SK-N-SH (cell line): ENCODE measurements around the gene HVCN1. TPM values are rescaled to one million over a fixed set of nuclear protein-coding genes. Genes with fewer than 3 reads are reported as not detected.

ENCODE experiments used
- CTCF ChIA-PET: fragments of 300-600, 350-600 bp; formaldehyde crosslinking; extraction: SDS; loops from one replicate; lab custom pipeline; 2021; lab: Yijun Ruan, JAX
- POLR2A ChIA-PET: fragments of 350-600 bp; sonication (Branson Sonifier 250); formaldehyde crosslinking; extraction: SDS; loops from one replicate; lab custom pipeline; 2020; ENCODE audit warnings: antibody characterized with exemption, inconsistent platforms; lab: Yijun Ruan, JAX
- DNase-seq: peaks from one replicate; pipeline ENCODE4 v3.0.0; 2012
- H2AFZ ChIP-seq: fragments of 200-600 bp; sonication (generic); 2 replicates; pipeline ENCODE4 v1.8.1; 2016; ENCODE audit warnings: antibody characterized with exemption, mild to moderate bottlenecking, low read depth
- H3F3A ChIP-seq: fragments of 200-600 bp; sonication (generic); replicated peaks from 2 replicates; pipeline ENCODE3; 2016; ENCODE audit warnings: antibody characterized with exemption, mild to moderate bottlenecking; ENCODE audit not compliant: insufficient read depth
- H3K27ac ChIP-seq, 2 experiments: fragments of 200-500 bp in 1 of 2; fragments of 200-600 bp in 1 of 2; sonication (Bioruptor generic) in 1 of 2; sonication (generic), shearing (Covaris generic) in 1 of 2; 2 replicates each; pipeline versions ENCODE4 v1.5.1 to v1.6.1; 2014 to 2016; ENCODE audit warnings: low read depth in 2 of 2, inconsistent platforms in 1 of 2, low read length in 1 of 2, mild to moderate bottlenecking in 1 of 2, mixed read lengths in 1 of 2
- H3K27me3 ChIP-seq: fragments of 200-600 bp; sonication (generic), shearing (Covaris generic); 2 replicates; pipeline ENCODE4 v1.6.1; 2016; ENCODE audit warnings: mixed run types; ENCODE audit not compliant: insufficient read depth
- H3K36me3 ChIP-seq, 2 experiments: fragments of 200-500 bp in 1 of 2; fragments of 200-600 bp in 1 of 2; sonication (Bioruptor generic) in 1 of 2; sonication (generic) in 1 of 2; replicated peaks in 1 of 2; 2 replicates each; pipeline versions ENCODE3 to v1.5.1; 2014 to 2016; ENCODE audit warnings: low read length in 1 of 2, mild to moderate bottlenecking in 1 of 2; ENCODE audit not compliant: insufficient read depth in 2 of 2, control insufficient read depth in 1 of 2
- H3K4me1 ChIP-seq, 2 experiments: fragments of 200-500 bp in 1 of 2; fragments of 200-600 bp in 1 of 2; sonication (Bioruptor generic) in 1 of 2; sonication (generic), shearing (Covaris generic) in 1 of 2; 2 replicates each; pipeline versions ENCODE4 v1.5.1 to v1.6.1; 2014 to 2016; ENCODE audit warnings: low read depth in 1 of 2, low read length in 1 of 2, mixed run types in 1 of 2; ENCODE audit not compliant: insufficient read depth in 2 of 2, control insufficient read depth in 1 of 2
- H3K4me2 ChIP-seq: fragments of 200-600 bp; sonication (generic), shearing (Covaris generic); 2 replicates; pipeline ENCODE4 v1.6.1; 2017; ENCODE audit warnings: mixed run types
- H3K4me3 ChIP-seq, 2 experiments: fragments of 200-500 bp in 1 of 2; fragments of 200-600 bp in 1 of 2; sonication (Bioruptor generic) in 1 of 2; sonication (generic), shearing (Covaris generic) in 1 of 2; 2 replicates each; pipeline versions ENCODE4 v1.5.1 to v1.8.1; 2014 to 2016; ENCODE audit warnings: low read depth in 2 of 2, inconsistent platforms in 1 of 2, low read length in 1 of 2, mild to moderate bottlenecking in 1 of 2, mixed read lengths in 1 of 2, moderate library complexity in 1 of 2
- H3K79me2 ChIP-seq: fragments of 200-600 bp; sonication (generic); 2 replicates; pipeline ENCODE4 v1.8.1; 2017; ENCODE audit warnings: mild to moderate bottlenecking; ENCODE audit not compliant: insufficient read depth
- H3K9ac ChIP-seq: fragments of 200-600 bp; sonication (generic); 2 replicates; pipeline ENCODE4 v1.6.1; 2017; ENCODE audit warnings: mixed run types
- H3K9me2 ChIP-seq: fragments of 200-600 bp; sonication (generic); 2 replicates; pipeline ENCODE4 v1.6.1; 2017; ENCODE audit warnings: mixed run types
- H3K9me3 ChIP-seq: fragments of 200-600 bp; sonication (generic); 2 replicates; pipeline ENCODE4 v1.6.1; 2017; ENCODE audit warnings: mixed run types, mild to moderate bottlenecking, moderate library complexity
- H4K20me1 ChIP-seq: fragments of 200-600 bp; sonication (generic); 2 replicates; pipeline ENCODE4 v1.6.1; 2017; ENCODE audit warnings: mild to moderate bottlenecking, mixed run types; ENCODE audit not compliant: insufficient read depth
- CHD2 ChIP-seq: fragments of 150-350 bp; IDR thresholded peaks from 2 replicates; pipeline ENCODE4 v1.6.1; 2018; ENCODE audit warnings: low read length; ENCODE audit not compliant: partially characterized antibody
- CTCF ChIP-seq: fragments of 200-600 bp; sonication (generic); IDR thresholded peaks from 2 replicates; pipeline ENCODE4 v1.6.1; 2017; ENCODE audit warnings: antibody characterized with exemption, mild to moderate bottlenecking, moderate library complexity
- ELF1 ChIP-seq: IDR thresholded peaks from 2 replicates; pipeline ENCODE4 v1.4.0; 2012
- EP300 ChIP-seq, 2 experiments: IDR thresholded peaks; 2 replicates each; pipeline versions ENCODE4 v1.4.0 to v1.6.1; 2012; ENCODE audit warnings: borderline replicate concordance in 1 of 2, low read depth in 1 of 2, low read length in 1 of 2
- FOSL2 ChIP-seq: IDR thresholded peaks from 2 replicates; pipeline ENCODE4 v1.4.0; 2012; ENCODE audit warnings: low read depth, mild to moderate bottlenecking, moderate library complexity, borderline replicate concordance
- FOXM1 ChIP-seq: IDR thresholded peaks from 2 replicates; pipeline ENCODE4 v1.4.0; 2012; ENCODE audit warnings: low read depth, mild to moderate bottlenecking
- GABPA ChIP-seq: IDR thresholded peaks from 2 replicates; pipeline ENCODE4 v1.4.0; 2012; ENCODE audit warnings: low read depth, mild to moderate bottlenecking
- GATA2 ChIP-seq: sonication (generic); formaldehyde crosslinking; IDR thresholded peaks from 2 replicates; pipeline ENCODE4 v1.5.0; 2020; ENCODE audit warnings: mild to moderate bottlenecking, missing genetic modification reagents
- JUND ChIP-seq: IDR thresholded peaks from 2 replicates; pipeline ENCODE4 v1.4.0; 2012
- MAX ChIP-seq: IDR thresholded peaks from 2 replicates; pipeline ENCODE4 v1.4.0; 2012; ENCODE audit warnings: low read depth
- MEF2A ChIP-seq: IDR thresholded peaks from 2 replicates; pipeline ENCODE4 v1.4.0; 2012; ENCODE audit warnings: low read depth, borderline replicate concordance
- MXI1 ChIP-seq: IDR thresholded peaks from 2 replicates; pipeline ENCODE4 v1.6.1; 2012; ENCODE audit warnings: mild to moderate bottlenecking, low read depth, low read length, improper control_type of control experiment
- PBX3 ChIP-seq: IDR thresholded peaks from 2 replicates; pipeline ENCODE4; 2012
- POLR2AphosphoS5 ChIP-seq: IDR thresholded peaks from 2 replicates; pipeline ENCODE4 v1.6.1; 2012; ENCODE audit warnings: low read depth, low read length
- RAD21 ChIP-seq: IDR thresholded peaks from 2 replicates; pipeline ENCODE4 v1.6.1; 2012; ENCODE audit warnings: mild to moderate bottlenecking, low read length
- RCOR1 ChIP-seq: fragments of 150-350 bp; IDR thresholded peaks from 2 replicates; pipeline ENCODE4 v1.6.1; 2017; ENCODE audit warnings: antibody characterized with exemption, low read length
- SIN3A ChIP-seq: IDR thresholded peaks from 2 replicates; pipeline ENCODE4 v1.6.1; 2012; ENCODE audit warnings: low read depth, mild to moderate bottlenecking, low read length, moderate library complexity, borderline replicate concordance
- SMC3 ChIP-seq: IDR thresholded peaks from 2 replicates; pipeline ENCODE4 v1.6.1; 2012; ENCODE audit warnings: low read depth, low read length, improper control_type of control experiment
- TAF1 ChIP-seq: IDR thresholded peaks from 2 replicates; pipeline ENCODE4 v1.6.1; 2012; ENCODE audit warnings: low read depth, mild to moderate bottlenecking, low read length, moderate library complexity, borderline replicate concordance
- TCF12 ChIP-seq: IDR thresholded peaks from 2 replicates; pipeline ENCODE4 v1.4.0; 2012
- USF2 ChIP-seq: fragments of 150-350 bp; IDR thresholded peaks from 2 replicates; pipeline ENCODE4 v1.6.1; 2017; ENCODE audit warnings: antibody characterized with exemption, low read length, low read depth, borderline replicate concordance
- ZBTB33 ChIP-seq: IDR thresholded peaks from 2 replicates; pipeline ENCODE4 v1.4.0; 2012; ENCODE audit warnings: low read depth, borderline replicate concordance
- WGBS: methylation state at CpG from one replicate; pipeline ENCODE4 v1.1.6; 2017; ENCODE audit warnings: low lambda C conversion rate; 5-methylcytosine and 5-hydroxymethylcytosine counted together
- polyA plus RNA-seq, 3 experiments: library from polyadenylated mRNA; depleted of rRNA; stranded (reverse); fragments of >200 nt; gene quantifications; 2 replicates each; pipeline ENCODE4 v1.2.3, GENCODE V29; 2012

HVCN1 gene
- polyA plus RNA-seq, 1 of the 3 experiments (the other 2 are of a cell fraction) = 0.03 TPM

GRCh38 chr12:110615171-110615570 lies 73.7 kb downstream of the HVCN1 start (continued):
- TF ChIP-seq MAX (no peak), FOXM1 (no peak), GABPA (no peak), SMC3 (no peak), ELF1 (no peak), FOSL2 (no peak), USF2 (no peak), RAD21 (no peak), RCOR1 (no peak), POLR2AphosphoS5 (no peak), JUND (no peak), CHD2 (no peak)

GRCh38 chr12:110613771-110614684 lies 74.9 kb downstream of the HVCN1 start, which contains the start of gene TCTN1:
TCTN1 (plus strand) TSS chr12:110614129; CDS start chr12:110614183, 54 bp downstream.
- Histone ChIP-seq H3K27ac (peak within 1 kb of the TSS; percentile 4 to 46; a peak in 2 of 4 replicates), H3K27me3 (no peaks in the 10 kb centered on the region), H3K9me2 (no peaks in the 10 kb centered on the region), H3K4me3 (peak within 1 kb of the TSS; percentile 64 to 70), H3K4me2 (peak within 1 kb of the TSS; percentile 94), H3F3A (no peaks in the 10 kb centered on the region), H4K20me1 (no peaks in the 10 kb centered on the region), H2AFZ (peak within 1 kb of the TSS; percentile 89), H3K4me1 (peaks cover 2 to 12% of the 10 kb centered on the region in 2 experiments; a peak in 3 of 4 replicates), H3K9me3 (no peaks in the 10 kb centered on the region), H3K36me3 (no peaks in the 10 kb centered on the region), H3K79me2 (peaks cover 12% of the 10 kb centered on the region), H3K9ac (peak within 1 kb of the TSS; percentile 76)
- ChIA-PET POLR2A (interaction anchor here (0.5 to 1.5 kb wide), 6 partner anchors 19 to 188 kb away, joined by 3 to 8 read pairs (median 4); partner anchors contain the start of genes FAM216A, GPN3 and PPP1CC), CTCF (interaction anchor here (0.7 to 4.3 kb wide), 6 partner anchors 10 to 274 kb away, joined by 3 to 30 read pairs (median 5); partner anchors contain the start of gene ARPC3)
- WGBS = under 1% methylated on average over 32 of the region's 60 CpGs
- DNase-seq = peak; percentile 98
- peak; percentile 94 for TF ChIP-seq MXI1
- no peak; the same call in 1 of the 2 replicates for TF ChIP-seq FOXM1
- TF ChIP-seq MEF2A = no peak
- TF ChIP-seq TAF1 = peak; percentile 45; the same call in 1 of the 2 replicates
- no peak for TF ChIP-seq GATA2 (CRISPR knock-in tag)
- TF ChIP-seq ZBTB33 = peak; percentile 94
- TF ChIP-seq PBX3 = peak; percentile 23; the same call in 1 of the 2 replicates
- TF ChIP-seq CTCF = no peak
- TF ChIP-seq FOSL2 = no peak
- peak; percentile 93; the same call in 1 of the 2 replicates for TF ChIP-seq SIN3A
- TF ChIP-seq EP300 (IDR thresholded peaks at IDR 0.05; ENCODE audit: borderline replicate concordance in 1 of 2, low read depth in 1 of 2, low read length in 1 of 2) = peak in 1 of 2 experiments; percentile 46; a peak in 2 of 4 replicates
- no peak for TF ChIP-seq TCF12
- peak; percentile 69 for TF ChIP-seq MAX
- TF ChIP-seq CHD2 = peak; percentile 98
